A549 (cell line): ENCODE results near the gene FAM227B. TPM values are rescaled to one million over a fixed set of nuclear protein-coding genes. Genes with fewer than 3 reads are reported as not detected.

Experiments used
- ATAC-seq, 2 experiments: fragments of 200-7000 bp in 1 of 2; fragments of >200 bp in 1 of 2; cut with Nextera tagmentation in 1 of 2; cut with Tn5 transposase in 1 of 2; 3 replicates each; pipeline versions ENCODE4 v1.8.0 to v1.9.1; 2018 to 2020; ENCODE audit warnings: mild to moderate bottlenecking in 1 of 2, moderate library complexity in 1 of 2
- CTCF ChIA-PET: fragments of 300-600 bp; sonication (Branson Sonifier 250); formaldehyde crosslinking; extraction: SDS; loops from one replicate; lab custom pipeline; 2021; ENCODE audit warnings: antibody characterized with exemption, inconsistent platforms; lab: Yijun Ruan, JAX
- POLR2A ChIA-PET: fragments of 350-600 bp; formaldehyde crosslinking; extraction: SDS; loops from one replicate; lab custom pipeline; 2021; ENCODE audit warnings: antibody characterized with exemption, inconsistent platforms; lab: Yijun Ruan, JAX
- DNase-seq, 2 experiments: peaks; one replicate each; pipeline versions ENCODE4 v3.0.0 to v3.0.0-alpha.2; 2011 to 2016; ENCODE audit warnings: low read depth in 1 of 2, low spot score in 1 of 2
- FAIRE-seq: peaks from 2 replicates; lab custom pipeline; 2011; peaks lifted over from hg19 to GRCh38; lab: Jason Lieb, UNC
- H3K27ac ChIP-seq, 2 experiments: fragments of >200 bp; sonication (Bioruptor Twin); formaldehyde crosslinking; 3 replicates each; pipeline ENCODE4 v1.5.1; 2016 to 2017
- H3K4me1 ChIP-seq: fragments of >200 bp; sonication (Bioruptor Twin); formaldehyde crosslinking; 3 replicates; pipeline ENCODE4 v1.6.1; 2016
- H3K4me2 ChIP-seq: fragments of >200 bp; sonication (Bioruptor Twin); formaldehyde crosslinking; 3 replicates; pipeline ENCODE4 v1.6.1; 2016
- H3K4me3 ChIP-seq: fragments of >200 bp; sonication (Bioruptor Twin); formaldehyde crosslinking; 3 replicates; pipeline ENCODE4 v1.5.1; 2016
- H3K9me3 ChIP-seq: fragments of >200 bp; sonication (Bioruptor Twin); formaldehyde crosslinking; 3 replicates; pipeline ENCODE4 v1.6.1; 2016
- BHLHE40 ChIP-seq: IDR thresholded peaks from 2 replicates; pipeline ENCODE4 v1.6.1; 2012; ENCODE audit warnings: low read depth, low read length, inconsistent platforms
- CHD4 ChIP-seq: fragments of 200-600 bp; sonication (generic); IDR thresholded peaks from 2 replicates; pipeline ENCODE4 v1.6.1; 2016; ENCODE audit warnings: antibody characterized with exemption, mild to moderate bottlenecking, borderline replicate concordance
- CTCF ChIP-seq: fragments of >200 bp; sonication (Bioruptor Twin); formaldehyde crosslinking; IDR thresholded peaks from 3 replicates; pipeline ENCODE4 v1.5.1; 2016
- E2F6 ChIP-seq: IDR thresholded peaks from 2 replicates; pipeline ENCODE4 v1.6.1; 2012; ENCODE audit warnings: low read depth, borderline replicate concordance
- EHF ChIP-seq: fragments of 250-450 bp; sonication (Bioruptor Pico); IDR thresholded peaks from 2 replicates; pipeline ENCODE4 v1.5.0; 2020; ENCODE audit warnings: mild to moderate bottlenecking
- ELK1 ChIP-seq: fragments of 150-350 bp; IDR thresholded peaks from 2 replicates; pipeline ENCODE4 v1.6.1; 2014; ENCODE audit warnings: low read depth, mild to moderate bottlenecking, low read length
- ESRRA ChIP-seq: fragments of 150-350 bp; IDR thresholded peaks from 2 replicates; pipeline ENCODE4 v1.6.1; 2014; ENCODE audit warnings: mild to moderate bottlenecking, low read length, borderline replicate concordance
- FOSB ChIP-seq: fragments of 250-450 bp; sonication (Bioruptor Pico); IDR thresholded peaks from 2 replicates; pipeline ENCODE4 v1.5.0; 2020; ENCODE audit warnings: mild to moderate bottlenecking, moderate library complexity
- FOSL2 ChIP-seq, 2 experiments: fragments of 450-650 bp in 1 of 2; fragments of >200 bp in 1 of 2; sonication (Bioruptor Twin) in 1 of 2; formaldehyde crosslinking; IDR thresholded peaks; 2 replicates each; pipeline versions ENCODE4 v1.5.0 to v1.6.1; 2016 to 2020; ENCODE audit warnings: mild to moderate bottlenecking in 1 of 2, moderate library complexity in 1 of 2
- HDAC2 ChIP-seq: fragments of 200-600 bp; sonication (generic); IDR thresholded peaks from 2 replicates; pipeline ENCODE4 v1.6.1; 2016
- HES2 ChIP-seq: fragments of >200 bp; sonication (Bioruptor Twin); formaldehyde crosslinking; IDR thresholded peaks from 2 replicates; pipeline ENCODE4 v1.6.1; 2016
- HOXA7 ChIP-seq: fragments of 250-450 bp; sonication (Bioruptor Pico); IDR thresholded peaks from 2 replicates; pipeline ENCODE4 v1.5.0; 2020; ENCODE audit warnings: mild to moderate bottlenecking, moderate library complexity
- HOXB5 ChIP-seq: fragments of 250-450 bp; sonication (Bioruptor Pico); IDR thresholded peaks from 2 replicates; pipeline ENCODE4 v1.5.0; 2020; ENCODE audit warnings: mild to moderate bottlenecking, moderate library complexity
- JUN ChIP-seq, 2 experiments: fragments of >200 bp; sonication (Bioruptor Twin); formaldehyde crosslinking; IDR thresholded peaks; 2 replicates in 1 of 2; 3 replicates in 1 of 2; pipeline ENCODE4 v1.6.1; 2016 to 2017
- JUNB ChIP-seq: fragments of >200 bp; sonication (Bioruptor Twin); formaldehyde crosslinking; IDR thresholded peaks from 2 replicates; pipeline ENCODE4 v1.6.1; 2016
- KDM1A ChIP-seq: fragments of 200-600 bp; sonication (generic); IDR thresholded peaks from 2 replicates; pipeline ENCODE4 v1.6.1; 2016; ENCODE audit warnings: low read depth, mild to moderate bottlenecking
- MYC ChIP-seq: IDR thresholded peaks from 2 replicates; pipeline ENCODE4 v1.6.1; 2012; ENCODE audit warnings: mild to moderate bottlenecking, inconsistent platforms, low read length, improper control_type of control experiment, borderline replicate concordance
- NPAS2 ChIP-seq: fragments of 250-450 bp; sonication (Bioruptor Pico); IDR thresholded peaks from 2 replicates; pipeline ENCODE4 v1.8.0; 2022; ENCODE audit warnings: mild to moderate bottlenecking, moderate library complexity, borderline replicate concordance
- PBX3 ChIP-seq: IDR thresholded peaks from 2 replicates; pipeline ENCODE4 v1.6.1; 2012
- POLR2A ChIP-seq: IDR thresholded peaks from 2 replicates; pipeline ENCODE4 v1.6.1; 2012; ENCODE audit warnings: mild to moderate bottlenecking, low read length
- SREBF2 ChIP-seq: fragments of 450-650 bp; IDR thresholded peaks from 2 replicates; pipeline ENCODE4 v1.6.1; 2014; ENCODE audit warnings: mild to moderate bottlenecking, moderate library complexity
- TFCP2L1 ChIP-seq: fragments of 250-450 bp; sonication (Bioruptor Pico); IDR thresholded peaks from 2 replicates; pipeline ENCODE4 v1.5.0; 2021; ENCODE audit warnings: mild to moderate bottlenecking
- ZSCAN20 ChIP-seq: fragments of 250-450 bp; sonication (Bioruptor Pico); IDR thresholded peaks from 2 replicates; pipeline ENCODE4 v1.8.0; 2022; ENCODE audit warnings: mild to moderate bottlenecking, moderate library complexity
- WGBS: methylation state at CpG from one replicate; pipeline ENCODE4 v1.1.6; 2017; ENCODE audit errors: missing lambda C conversion rate; 5-methylcytosine and 5-hydroxymethylcytosine counted together
- polyA plus RNA-seq, 4 experiments: library from polyadenylated mRNA; depleted of rRNA in 3 of 4; stranded (reverse); fragments of >200 nt; fragmentation: RNase III in 1 of 4; extraction: RNeasy Plus Mini Kit Qiagen cat#74134 plus additional on column Dnase treatment in 1 of 4; gene quantifications; 2 replicates in 3 of 4; 3 replicates in 1 of 4; pipeline ENCODE4 v1.2.3, GENCODE V29; 2011 to 2017

Gene FAM227B
- polyA plus RNA-seq, 2 of the 4 experiments (the other 2 are of a cell fraction): 1.9 to 3.7 TPM

GRCh38 chr15:49495993-49496753 is 124.4 kb downstream of the FAM227B start:
- ATAC-seq: no peak
- no peak overlapping the region for H3K4me3 ChIP-seq
- no peak for FAIRE-seq
- H3K4me2 ChIP-seq: no peak overlapping the region
- H3K27ac ChIP-seq: no peak overlapping the region
- no peak for TF ChIP-seq TFCP2L1 (CRISPR knock-in tag)
- TF ChIP-seq HDAC2: no peak
- no peak for TF ChIP-seq HOXB5
- TF ChIP-seq E2F6: no peak
- no peak for TF ChIP-seq ZSCAN20 (CRISPR knock-in tag)
- no peak for TF ChIP-seq HES2
- no peak for TF ChIP-seq SREBF2
- TF ChIP-seq FOSB (CRISPR knock-in tag): no peak
- no peak for TF ChIP-seq PBX3
- H3K9me3 ChIP-seq: no peaks in the 10 kb centered on the region
- no peak for DNase-seq
- ChIA-PET POLR2A (no interaction called here), CTCF (no interaction called here)
- 43% methylated on average over 3 of the region's 3 CpGs for WGBS
- H3K4me1 ChIP-seq: 0 out of 3 replicates have a peak, but pooled peaks cover 6% of the 10 kb centered on the region

GRCh38 chr15:49494842-49495241 is 125.8 kb downstream of the FAM227B start:
- H3K4me2 ChIP-seq: no peak overlapping the region
- POLR2A ChIA-PET: no interaction called here
- DNase-seq (no peak), FAIRE-seq (no peak), ATAC-seq (no peak)
- H3K4me1 ChIP-seq: 0 out of 3 replicates have a peak, but pooled peaks cover 6% of the 10 kb centered on the region
- 68% methylated on average over 1 of the region's 1 CpG for WGBS
- CTCF ChIA-PET: no interaction called here
- TF ChIP-seq CHD4 (no peak), ESRRA (no peak), JUN (IDR thresholded peaks at IDR 0.05) (no peak), MYC (no peak), JUNB (no peak), EHF (CRISPR knock-in tag) (no peak), POLR2A (no peak), ZSCAN20 (CRISPR knock-in tag) (no peak), PBX3 (no peak), ELK1 (no peak), FOSB (CRISPR knock-in tag) (no peak), HOXA7 (no peak), BHLHE40 (no peak), KDM1A (no peak), NPAS2 (CRISPR knock-in tag) (no peak), CTCF (no peak), FOSL2 (IDR thresholded peaks at IDR 0.05) (no peak), FOSL2 (CRISPR knock-in tag; IDR thresholded peaks at IDR 0.05) (no peak)
- no peak overlapping the region for H3K27ac ChIP-seq
- H3K9me3 ChIP-seq: no peaks in the 10 kb centered on the region
- no peak overlapping the region for H3K4me3 ChIP-seq
